Ascending aorta (tissue), 2 donors: ENCODE results near the gene APCDD1. TPM values are rescaled to one million over a fixed set of nuclear protein-coding genes. Genes with fewer than 3 reads are reported as not detected.

ENCODE experiments used
- DNase-seq, 2 donors: peaks; one replicate each; pipeline ENCODE4 v3.0.0-alpha.2; 2019; ENCODE audit warnings: low spot score in 2 of 2
- H3K27ac ChIP-seq, 2 donors: fragments of 200-600 bp; sonication (generic); one replicate each; pipeline ENCODE4 v1.5.1; 2016 to 2017; ENCODE audit warnings: mild to moderate bottlenecking in 1 of 2
- H3K27me3 ChIP-seq: fragments of 200-600 bp; sonication (generic); one replicate; pipeline ENCODE4 v1.5.1; 2017
- H3K36me3 ChIP-seq, 2 donors: fragments of 200-600 bp; sonication (generic); one replicate each; pipeline ENCODE4 v1.5.1; 2016
- H3K4me1 ChIP-seq, 2 donors: fragments of 200-600 bp; sonication (generic); one replicate each; pipeline ENCODE4 v1.5.1; 2016 to 2017; ENCODE audit warnings: mild to moderate bottlenecking in 1 of 2
- H3K4me3 ChIP-seq, 2 donors: fragments of 200-600 bp; sonication (generic); one replicate each; pipeline ENCODE4 v1.5.1; 2016 to 2017; ENCODE audit warnings: mild to moderate bottlenecking in 1 of 2
- H3K9me3 ChIP-seq, 2 donors: fragments of 200-600 bp; sonication (generic); one replicate each; pipeline ENCODE4 v1.5.1; 2016
- intact Hi-C: fragments of 100-400 bp; cut with DNase I; formaldehyde crosslinking; loops from one replicate; pipeline ENCODE4 v1.15.1; 2023
- total RNA-seq: library from RNA; depleted of rRNA; stranded (reverse); fragments of >200 nt; gene quantifications from one replicate; pipeline ENCODE4 v1.1.0, GENCODE V29; 2016
- TF ChIP-seq, protein P1 (sequence below), 3 experiments: fragments of 200-600 bp in 2 of 3; fragments of 450-650 bp in 1 of 3; sonication (generic) in 2 of 3; IDR thresholded peaks; one replicate each; pipeline ENCODE4 v1.5.1; 2016 to 2019; ENCODE audit warnings: antibody characterized with exemption in 3 of 3, mild to moderate bottlenecking in 1 of 3, moderate library complexity in 1 of 3

Gene APCDD1
- total RNA-seq, 1 donor from 2014 or later = 77.0 TPM

DNA sequence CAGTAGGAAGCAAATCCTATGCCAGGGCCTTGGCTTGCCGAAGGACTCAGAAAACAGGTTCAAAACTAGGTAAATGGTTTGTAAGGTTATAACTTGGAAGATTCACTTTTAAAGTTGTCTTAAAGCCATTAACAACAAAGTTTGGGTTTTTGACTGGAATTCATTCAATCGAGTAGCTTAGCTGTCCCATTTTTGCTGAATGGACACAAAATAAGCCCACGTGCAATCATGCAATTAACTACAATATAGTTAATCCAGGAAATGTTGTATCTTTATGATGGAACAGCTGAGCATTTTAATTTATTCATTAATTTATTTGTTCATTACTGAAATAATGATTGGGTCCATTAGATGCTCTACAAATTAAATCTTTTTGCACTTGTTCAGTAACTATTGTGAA lies 18.3 kb upstream of the APCDD1 start:
- Histone ChIP-seq H3K4me1 (no peaks in the 10 kb centered on the region), H3K27me3 (no peaks in the 10 kb centered on the region), H3K27ac (no peak overlapping the region), H3K4me3 (no peak overlapping the region), H3K36me3 (no peaks in the 10 kb centered on the region), H3K9me3 (no peaks in the 10 kb centered on the region)
- intact Hi-C loops = no loop called here
- TF ChIP-seq, protein P1, sequence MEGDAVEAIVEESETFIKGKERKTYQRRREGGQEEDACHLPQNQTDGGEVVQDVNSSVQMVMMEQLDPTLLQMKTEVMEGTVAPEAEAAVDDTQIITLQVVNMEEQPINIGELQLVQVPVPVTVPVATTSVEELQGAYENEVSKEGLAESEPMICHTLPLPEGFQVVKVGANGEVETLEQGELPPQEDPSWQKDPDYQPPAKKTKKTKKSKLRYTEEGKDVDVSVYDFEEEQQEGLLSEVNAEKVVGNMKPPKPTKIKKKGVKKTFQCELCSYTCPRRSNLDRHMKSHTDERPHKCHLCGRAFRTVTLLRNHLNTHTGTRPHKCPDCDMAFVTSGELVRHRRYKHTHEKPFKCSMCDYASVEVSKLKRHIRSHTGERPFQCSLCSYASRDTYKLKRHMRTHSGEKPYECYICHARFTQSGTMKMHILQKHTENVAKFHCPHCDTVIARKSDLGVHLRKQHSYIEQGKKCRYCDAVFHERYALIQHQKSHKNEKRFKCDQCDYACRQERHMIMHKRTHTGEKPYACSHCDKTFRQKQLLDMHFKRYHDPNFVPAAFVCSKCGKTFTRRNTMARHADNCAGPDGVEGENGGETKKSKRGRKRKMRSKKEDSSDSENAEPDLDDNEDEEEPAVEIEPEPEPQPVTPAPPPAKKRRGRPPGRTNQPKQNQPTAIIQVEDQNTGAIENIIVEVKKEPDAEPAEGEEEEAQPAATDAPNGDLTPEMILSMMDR (IDR thresholded peaks at IDR 0.05) = no peak
- no peak for DNase-seq

DNA sequence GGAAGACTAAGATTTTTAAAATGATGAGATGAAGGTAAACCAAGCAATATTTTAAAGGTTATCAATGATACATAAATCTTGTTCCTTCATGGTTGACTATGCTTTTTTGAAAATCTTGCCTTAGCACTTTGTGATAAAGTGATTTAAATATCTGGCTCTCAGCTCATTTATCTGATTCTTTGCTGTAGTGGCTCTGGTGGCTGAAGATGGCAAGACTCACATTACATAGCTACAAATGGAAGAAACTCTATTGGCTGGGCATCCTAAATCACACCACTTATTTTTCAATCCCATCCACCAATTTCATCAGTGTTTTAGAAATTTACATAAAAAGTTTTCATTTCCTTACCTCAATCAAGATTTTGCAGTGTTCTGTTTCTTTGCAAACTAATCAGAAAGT lies 16.6 kb upstream of the APCDD1 start:
- no peaks in the 10 kb centered on the region for H3K9me3 ChIP-seq
- intact Hi-C loops = no loop called here
- no peaks in the 10 kb centered on the region for H3K36me3 ChIP-seq
- H3K4me1 ChIP-seq = no peaks in the 10 kb centered on the region
- H3K27me3 ChIP-seq = no peaks in the 10 kb centered on the region
- no peak overlapping the region for H3K4me3 ChIP-seq
- DNase-seq = no peak
- TF ChIP-seq, protein P1 (IDR thresholded peaks at IDR 0.05) = no peak
- H3K27ac ChIP-seq = no peak overlapping the region

DNA sequence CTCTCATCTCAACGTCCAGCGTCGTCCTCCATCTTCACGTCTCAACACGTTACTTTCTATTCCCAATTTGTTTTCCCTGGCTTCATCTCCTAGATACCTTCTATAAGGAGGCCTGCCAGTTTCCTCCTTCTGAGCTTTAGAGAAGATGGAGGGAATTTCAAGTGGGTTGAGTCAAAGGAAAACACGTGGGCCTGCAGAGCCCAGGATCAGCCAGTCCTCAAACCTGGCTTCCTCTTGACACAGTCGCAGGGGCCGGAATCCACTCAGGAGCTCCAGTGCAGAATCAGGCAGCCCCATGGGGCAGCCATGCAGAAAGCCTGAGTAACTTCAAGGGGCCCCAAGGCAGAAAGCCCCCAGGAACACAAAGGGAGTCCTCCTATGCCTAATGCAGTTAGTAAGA lies 14.5 kb upstream of the APCDD1 start:
- H3K36me3 ChIP-seq = no peaks in the 10 kb centered on the region
- H3K4me3 ChIP-seq = no peak overlapping the region
- DNase-seq = no peak
- no peaks in the 10 kb centered on the region for H3K4me1 ChIP-seq
- no peaks in the 10 kb centered on the region for H3K9me3 ChIP-seq
- H3K27me3 ChIP-seq = no peaks in the 10 kb centered on the region
- intact Hi-C loops = no loop called here
- H3K27ac ChIP-seq = no peak overlapping the region
- TF ChIP-seq, protein P1 (IDR thresholded peaks at IDR 0.05) = no peak

DNA sequence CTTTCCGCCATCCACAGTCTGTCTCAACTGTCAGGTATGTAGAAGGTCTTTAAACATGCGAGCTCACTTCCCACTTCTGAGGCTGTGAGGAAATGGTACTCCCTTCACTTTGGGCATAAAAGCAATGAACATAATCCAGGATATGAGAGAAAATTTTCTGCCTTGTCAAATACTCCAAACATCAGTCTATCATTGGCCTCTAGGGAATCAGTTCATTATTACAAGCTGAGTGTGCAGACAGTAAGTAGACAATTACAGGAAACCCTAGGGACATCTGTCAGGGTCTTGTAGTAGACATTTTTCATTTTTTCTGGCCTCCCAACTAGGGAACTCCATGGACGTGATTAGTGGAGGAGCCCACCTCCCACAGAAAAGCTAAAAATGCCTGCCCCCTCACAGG lies 13.6 kb upstream of the APCDD1 start:
- DNase-seq = no peak
- intact Hi-C loops = no loop called here
- Histone ChIP-seq H3K27ac (no peak overlapping the region), H3K9me3 (no peaks in the 10 kb centered on the region), H3K4me3 (no peak overlapping the region), H3K27me3 (no peaks in the 10 kb centered on the region), H3K4me1 (no peaks in the 10 kb centered on the region), H3K36me3 (no peaks in the 10 kb centered on the region)
- TF ChIP-seq, protein P1 (IDR thresholded peaks at IDR 0.05) = no peak

DNA sequence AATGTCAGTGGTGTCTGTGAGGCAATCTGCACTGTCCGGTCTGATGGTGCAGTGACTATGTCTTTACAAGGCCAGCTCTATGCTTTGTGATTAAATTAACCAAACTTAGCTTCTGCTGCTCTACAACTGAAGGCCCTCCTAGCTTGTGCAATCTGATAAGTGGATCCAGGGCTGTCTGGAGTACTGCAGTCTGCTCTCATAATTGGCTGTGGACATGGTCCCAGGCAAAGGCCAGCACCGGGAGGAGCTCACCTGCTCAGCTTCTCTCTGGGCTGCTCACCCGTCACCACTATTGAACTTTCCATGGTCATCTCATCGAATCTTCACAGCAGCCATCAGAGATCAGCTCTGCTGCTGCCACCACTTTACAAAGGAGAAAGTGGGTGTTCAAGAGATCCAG lies 13.0 kb upstream of the APCDD1 start:
- DNase-seq = no peak
- H3K27ac ChIP-seq = no peak overlapping the region
- H3K9me3 ChIP-seq = no peaks in the 10 kb centered on the region
- no peaks in the 10 kb centered on the region for H3K27me3 ChIP-seq
- H3K4me1 ChIP-seq = no peaks in the 10 kb centered on the region
- TF ChIP-seq, protein P1 (IDR thresholded peaks at IDR 0.05) = no peak
- H3K4me3 ChIP-seq = no peak overlapping the region
- intact Hi-C loops = no loop called here
- no peaks in the 10 kb centered on the region for H3K36me3 ChIP-seq

DNA sequence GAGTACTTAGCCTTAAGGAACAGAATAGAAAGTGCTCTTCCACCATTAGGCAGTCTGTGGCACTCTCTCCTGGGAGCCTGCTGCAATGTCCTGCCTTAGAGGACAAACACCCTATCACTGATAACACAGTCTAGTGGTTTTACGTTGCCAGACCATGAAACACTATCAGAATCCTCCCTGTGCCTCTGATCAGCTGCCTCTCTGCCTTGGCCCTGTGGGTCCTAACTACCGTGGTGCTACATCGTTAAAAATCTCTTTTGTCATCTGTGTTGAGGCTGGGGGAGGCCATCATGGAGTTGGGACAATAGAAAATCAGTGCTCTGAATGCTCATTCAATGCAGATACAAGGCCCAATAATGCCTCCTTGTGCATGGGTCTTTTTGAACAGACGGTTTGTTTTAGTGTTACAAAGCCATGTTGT lies 11.9 kb upstream of the APCDD1 start:
- no peaks in the 10 kb centered on the region for H3K9me3 ChIP-seq
- H3K36me3 ChIP-seq = no peaks in the 10 kb centered on the region
- no peaks in the 10 kb centered on the region for H3K27me3 ChIP-seq
- no peaks in the 10 kb centered on the region for H3K4me1 ChIP-seq
- H3K4me3 ChIP-seq = no peak overlapping the region
- TF ChIP-seq, protein P1 (IDR thresholded peaks at IDR 0.05) = no peak
- H3K27ac ChIP-seq = no peak overlapping the region
- no peak for DNase-seq
- intact Hi-C loops = no loop called here
